Bronchial epithelial cell (primary cell): ENCODE data around the gene C1orf210. TPM values are rescaled to one million over a fixed set of nuclear protein-coding genes. Genes with fewer than 3 reads are reported as not detected.

Experiments used
- DNase-seq: peaks from one replicate; pipeline ENCODE4 v3.0.0-alpha.2; 2010; ENCODE audit warnings: low read depth
- FAIRE-seq: peaks from 2 replicates; lab custom pipeline; 2011; peaks lifted over from hg19 to GRCh38; lab: Jason Lieb, UNC
- H3K27me3 ChIP-seq: 2 replicates; pipeline ENCODE4 v1.5.1; 2011; ENCODE audit warnings: low read length; ENCODE audit not compliant: control insufficient read depth, insufficient read depth
- H3K36me3 ChIP-seq: 2 replicates; pipeline ENCODE4 v1.5.1; 2011; ENCODE audit warnings: low read length; ENCODE audit not compliant: control insufficient read depth, insufficient read depth
- H3K4me3 ChIP-seq: 2 replicates; pipeline ENCODE4 v1.5.1; 2011; ENCODE audit warnings: mild to moderate bottlenecking, low read depth, low read length, control low read depth
- total RNA-seq: library from RNA; depleted of rRNA; stranded (reverse); fragments of >200 nt; gene quantifications from 2 replicates; pipeline ENCODE4 v1.2.1, GENCODE V29; 2014
- TF ChIP-seq, protein P1 (sequence below): IDR thresholded peaks from 2 replicates; pipeline ENCODE4 v1.5.1; 2011; ENCODE audit warnings: mild to moderate bottlenecking, moderate library complexity, low read length, control low read depth, inconsistent platforms; ENCODE audit not compliant: insufficient read depth, severe bottlenecking

The C1orf210 gene
- total RNA-seq, 1 donor from 2014 or later, result 3.4 TPM

DNA sequence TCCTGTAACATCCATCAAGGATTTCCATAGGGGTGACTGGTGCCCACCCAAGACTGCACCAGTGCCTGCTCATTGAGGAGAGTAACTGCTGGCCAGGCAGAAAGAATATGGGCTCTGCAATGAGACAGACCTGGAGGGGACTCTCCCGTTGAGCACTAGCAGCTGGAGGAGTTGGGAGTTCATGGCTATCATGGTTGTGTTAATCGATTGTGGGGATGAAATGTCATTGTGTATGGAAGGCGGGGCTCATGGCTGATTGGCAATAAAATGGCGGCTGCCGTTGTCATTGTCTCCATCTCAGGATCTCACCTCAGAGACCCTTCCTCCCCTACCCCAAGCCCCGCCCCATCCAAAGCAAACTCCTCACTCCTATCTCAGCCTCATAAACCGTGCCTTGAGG lies 11.7 kb downstream of the C1orf210 start:
- DNase-seq (no peak), FAIRE-seq (no peak)
- Histone ChIP-seq H3K27me3 (no peaks in the 10 kb centered on the region), H3K4me3 (no peak overlapping the region), H3K36me3 (no peaks in the 10 kb centered on the region)
- TF ChIP-seq, protein P1, sequence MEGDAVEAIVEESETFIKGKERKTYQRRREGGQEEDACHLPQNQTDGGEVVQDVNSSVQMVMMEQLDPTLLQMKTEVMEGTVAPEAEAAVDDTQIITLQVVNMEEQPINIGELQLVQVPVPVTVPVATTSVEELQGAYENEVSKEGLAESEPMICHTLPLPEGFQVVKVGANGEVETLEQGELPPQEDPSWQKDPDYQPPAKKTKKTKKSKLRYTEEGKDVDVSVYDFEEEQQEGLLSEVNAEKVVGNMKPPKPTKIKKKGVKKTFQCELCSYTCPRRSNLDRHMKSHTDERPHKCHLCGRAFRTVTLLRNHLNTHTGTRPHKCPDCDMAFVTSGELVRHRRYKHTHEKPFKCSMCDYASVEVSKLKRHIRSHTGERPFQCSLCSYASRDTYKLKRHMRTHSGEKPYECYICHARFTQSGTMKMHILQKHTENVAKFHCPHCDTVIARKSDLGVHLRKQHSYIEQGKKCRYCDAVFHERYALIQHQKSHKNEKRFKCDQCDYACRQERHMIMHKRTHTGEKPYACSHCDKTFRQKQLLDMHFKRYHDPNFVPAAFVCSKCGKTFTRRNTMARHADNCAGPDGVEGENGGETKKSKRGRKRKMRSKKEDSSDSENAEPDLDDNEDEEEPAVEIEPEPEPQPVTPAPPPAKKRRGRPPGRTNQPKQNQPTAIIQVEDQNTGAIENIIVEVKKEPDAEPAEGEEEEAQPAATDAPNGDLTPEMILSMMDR, result no peak

- Histone ChIP-seq H3K4me3 (no peak overlapping the region), H3K36me3 (no peaks in the 10 kb centered on the region), H3K27me3 (no peaks in the 10 kb centered on the region)
- FAIRE-seq (no peak), DNase-seq (no peak)
- TF ChIP-seq, protein P1, result no peak
These were observed 12.5 kb downstream of the C1orf210 start for GRCh38 chr1:43272576-43273571.

DNA sequence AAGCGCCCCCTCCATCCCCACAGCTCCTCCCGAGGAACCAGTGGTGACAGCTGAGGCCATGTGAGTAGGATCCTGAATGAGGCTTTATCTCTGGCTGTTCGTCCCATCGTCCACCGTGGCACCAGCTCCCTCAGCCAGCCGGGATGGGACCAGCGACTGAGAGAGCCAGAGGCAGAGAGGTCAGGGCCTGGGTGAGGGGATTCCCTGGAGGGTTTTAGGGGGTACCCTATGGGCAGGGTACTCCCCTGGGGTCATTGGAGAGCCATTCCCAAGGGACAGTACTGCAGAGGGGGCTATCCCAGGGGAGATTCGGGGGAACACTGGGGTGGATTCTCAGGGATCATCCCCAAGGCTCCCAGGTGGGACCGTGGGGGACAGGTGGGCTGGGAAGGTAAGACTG lies 13.2 kb downstream of the C1orf210 start:
- FAIRE-seq (no peak), DNase-seq (no peak)
- TF ChIP-seq, protein P1, result no peak
- Histone ChIP-seq H3K36me3 (no peaks in the 10 kb centered on the region), H3K4me3 (no peak overlapping the region), H3K27me3 (no peaks in the 10 kb centered on the region)

DNA sequence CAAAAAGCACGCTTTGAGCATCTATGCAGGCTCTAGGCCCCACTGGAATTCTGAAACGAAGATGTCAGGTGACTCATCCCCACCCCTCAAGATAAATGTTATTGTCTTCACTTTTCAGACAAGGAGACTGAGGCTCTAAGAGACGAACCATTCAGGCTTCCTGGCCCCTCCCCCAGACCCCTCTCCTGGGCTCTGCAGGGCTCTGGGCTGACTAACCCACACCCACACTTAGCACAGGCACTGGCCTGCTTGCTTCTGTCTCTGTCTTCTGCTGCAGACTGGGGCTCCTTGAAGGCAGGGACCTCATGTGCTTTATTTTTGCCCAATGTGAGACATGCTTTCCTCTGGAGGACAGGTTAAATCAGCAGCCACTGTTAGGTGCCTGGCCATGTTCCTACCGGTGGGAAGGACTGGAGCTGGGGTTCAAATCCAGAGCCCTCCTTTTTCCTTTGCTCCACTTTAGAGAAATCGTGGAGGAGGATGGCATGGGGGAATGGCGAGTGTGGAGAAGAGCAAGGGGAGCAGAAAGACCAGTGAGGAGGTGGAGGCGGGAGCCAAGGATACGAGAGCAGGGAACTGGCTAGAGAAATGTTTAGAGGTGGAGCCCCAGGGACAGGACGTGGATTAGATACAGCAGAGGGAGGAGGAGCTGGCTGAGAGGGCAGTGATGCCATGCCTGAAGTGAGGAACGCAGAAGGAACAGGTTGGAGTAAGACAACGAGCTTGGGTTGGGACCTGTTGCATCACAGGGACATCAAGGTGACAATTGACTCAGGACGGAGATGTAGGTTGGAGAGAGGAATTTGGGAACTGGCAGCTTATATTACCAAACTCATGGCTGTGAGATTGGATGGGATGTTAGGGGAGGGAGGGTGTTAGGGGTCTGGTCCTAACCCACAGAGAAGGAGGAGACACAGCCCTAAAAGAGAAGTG lies 13.9 kb downstream of the C1orf210 start:
- DNase-seq (peak; percentile 2), FAIRE-seq (no peak)
- Histone ChIP-seq H3K27me3 (no peaks in the 10 kb centered on the region), H3K36me3 (no peaks in the 10 kb centered on the region), H3K4me3 (no peak overlapping the region)
- TF ChIP-seq, protein P1, result no peak

GRCh38 chr1:43270421-43271095 lies 14.8 kb downstream of the C1orf210 start:
- TF ChIP-seq, protein P1, result no peak
- FAIRE-seq, result peak; percentile 64
- peak; percentile 80 for DNase-seq
- Histone ChIP-seq H3K27me3 (no peaks in the 10 kb centered on the region), H3K4me3 (peak overlapping the region; percentile 27), H3K36me3 (no peaks in the 10 kb centered on the region)
